ENCODE measurements around the gene GRAP2. TPM values are rescaled to one million over a fixed set of nuclear protein-coding genes. Genes with fewer than 3 reads are reported as not detected.

GRAP2 gene
- polyA plus RNA-seq, 3 donors: 0.05 to 4.2 (median 0.97) TPM

- peaks cover 0 to 3% of the 10 kb centered on the region in 2 donors for H3K36me3 Mint-ChIP-seq
- H3K4me1 Mint-ChIP-seq: peaks cover 34% of the 10 kb centered on the region
Measured at GRCh38 chr22:39856588-39856987, 44.3 kb upstream of the GRAP2 start.

GRCh38 chr22:39859903-39860588, 40.8 kb upstream of the GRAP2 start:
- Histone ChIP-seq H3K4me3 (replicated peaks in 1 of 3; ENCODE audit: low read depth in 2 of 3, low read length in 3 of 3) (no peak overlapping the region), H3K4me2 (replicated peaks; ENCODE audit: extremely low read depth, low read length, poor library complexity, severe bottlenecking) (no peak overlapping the region), H3K27me3 (ENCODE audit: control insufficient read depth in 2 of 2, insufficient read depth in 2 of 2, low read length in 2 of 2) (no peaks in the 10 kb centered on the region), H2AFZ (ENCODE audit: insufficient read depth, low read depth, low read length, poor library complexity, severe bottlenecking) (no peak overlapping the region), H3K9me3 (replicated peaks in 1 of 2; ENCODE audit: control insufficient read depth in 1 of 2, insufficient read depth in 1 of 2, low read length in 2 of 2) (no peaks in the 10 kb centered on the region), H3K36me3 (replicated peaks in 1 of 2; ENCODE audit: control insufficient read depth in 1 of 2, insufficient read depth in 2 of 2, low read length in 2 of 2) (no peaks in the 10 kb centered on the region), H3K27ac (ENCODE audit: low read depth in 1 of 2, low read length in 2 of 2) (no peak overlapping the region), H3K79me2 (ENCODE audit: insufficient read depth, low read length) (no peaks in the 10 kb centered on the region), H3K9ac (ENCODE audit: insufficient read depth, low read length, poor library complexity, severe bottlenecking) (no peak overlapping the region), H4K20me1 (ENCODE audit: insufficient read depth, low read length) (no peaks in the 10 kb centered on the region), H3K4me1 (ENCODE audit: control insufficient read depth in 1 of 2, insufficient read depth in 2 of 2, low read length in 2 of 2) (peaks cover 0 to 11% of the 10 kb centered on the region in 2 donors)
- no peak for TF ChIP-seq CTCF (IDR thresholded peaks at IDR 0.05)
- no peak overlapping the region for H3K4me3 Mint-ChIP-seq
- no CpG with 5 or more reads among the region's 7 CpGs for WGBS (ENCODE audit: insufficient coverage)
- peaks cover 0 to 4% (median 0%) of the 10 kb centered on the region in 7 donors for H3K9me3 Mint-ChIP-seq
- intact Hi-C loops (cut with micrococcal nuclease): no loop called here
- peaks cover 0 to 3% of the 10 kb centered on the region in 2 donors for H3K36me3 Mint-ChIP-seq
- DNase-seq: no peak
- H3K27ac Mint-ChIP-seq: no peak overlapping the region
- H3K27me3 Mint-ChIP-seq (ENCODE audit: low read depth in 3 of 3): peaks cover 0 to 2% (median 1%) of the 10 kb centered on the region in 3 donors
- H3K4me1 Mint-ChIP-seq: peaks cover 18% of the 10 kb centered on the region

More at GRCh38 chr22:39856588-39856987, 44.3 kb upstream of the GRAP2 start:
- Mint-ChIP-seq H3K27me3 (ENCODE audit: low read depth in 3 of 3) (peaks cover 0 to 1% (median 0%) of the 10 kb centered on the region in 3 donors), H3K9me3 (peaks cover 0 to 4% (median 0%) of the 10 kb centered on the region in 7 donors), H3K27ac (peak overlapping the region in 1 of 7 donors; percentile 20), H3K4me3 (no peak overlapping the region)
- no peaks in the 10 kb centered on the region for H3K9me3 ChIP-seq (replicated peaks in 1 of 2; ENCODE audit: control insufficient read depth in 1 of 2, insufficient read depth in 1 of 2, low read length in 2 of 2)
- no peak overlapping the region for H3K4me2 ChIP-seq (replicated peaks; ENCODE audit: extremely low read depth, low read length, poor library complexity, severe bottlenecking)
- H3K4me3 ChIP-seq (replicated peaks in 1 of 3; ENCODE audit: low read depth in 2 of 3, low read length in 3 of 3): no peak overlapping the region
- whole genome bisulfite sequencing (ENCODE audit: insufficient coverage): no CpG with 5 or more reads among the region's 4 CpGs
- no peaks in the 10 kb centered on the region for H3K36me3 ChIP-seq (replicated peaks in 1 of 2; ENCODE audit: control insufficient read depth in 1 of 2, insufficient read depth in 2 of 2, low read length in 2 of 2)
- no peak for TF ChIP-seq CTCF (IDR thresholded peaks at IDR 0.05)
- no peaks in the 10 kb centered on the region for H3K27me3 ChIP-seq (ENCODE audit: control insufficient read depth in 2 of 2, insufficient read depth in 2 of 2, low read length in 2 of 2)
- H4K20me1 ChIP-seq (ENCODE audit: insufficient read depth, low read length): no peaks in the 10 kb centered on the region
- H2AFZ ChIP-seq (ENCODE audit: insufficient read depth, low read depth, low read length, poor library complexity, severe bottlenecking): no peak overlapping the region
- intact Hi-C loops (cut with micrococcal nuclease): no loop called here
- no peaks in the 10 kb centered on the region for H3K79me2 ChIP-seq (ENCODE audit: insufficient read depth, low read length)
- no peak for DNase-seq
- no peak overlapping the region for H3K9ac ChIP-seq (ENCODE audit: insufficient read depth, low read length, poor library complexity, severe bottlenecking)
- H3K27ac ChIP-seq (ENCODE audit: low read depth in 1 of 2, low read length in 2 of 2): no peak overlapping the region
- peaks cover 8 to 25% of the 10 kb centered on the region in 2 donors for H3K4me1 ChIP-seq (ENCODE audit: control insufficient read depth in 1 of 2, insufficient read depth in 2 of 2, low read length in 2 of 2)

Data from CD14-positive monocyte (primary cell).